H1 (cell line): ENCODE results near the gene GPER1. TPM values are rescaled to one million over a fixed set of nuclear protein-coding genes. Genes with fewer than 3 reads are reported as not detected.

ENCODE experiments used
- CTCF ChIA-PET: fragments of 300-600 bp; sonication (Branson Sonifier 250); formaldehyde crosslinking; loops from one replicate; lab custom pipeline; 2021; ENCODE audit not compliant: partially characterized antibody; lab: Charles Lee
- POLR2A ChIA-PET: fragments of 300-600 bp; sonication (Branson Sonifier 250); formaldehyde crosslinking; loops from one replicate; lab custom pipeline; 2021; ENCODE audit warnings: inconsistent platforms; ENCODE audit not compliant: partially characterized antibody; lab: Charles Lee
- DNase-seq, 2 experiments: peaks; one replicate each; pipeline versions ENCODE4 v3.0.0 to v3.0.0-alpha.2; 2010 to 2022; ENCODE audit warnings: low spot score in 2 of 2, low read depth in 1 of 2, mixed read lengths in 1 of 2
- FAIRE-seq: peaks from 2 replicates; lab custom pipeline; 2011; peaks lifted over from hg19 to GRCh38; lab: Jason Lieb, UNC
- H2AFZ ChIP-seq: 2 replicates; pipeline ENCODE4 v1.8.1; 2012; ENCODE audit warnings: low read length, inconsistent platforms
- H2AK5ac ChIP-seq: 2 replicates; pipeline ENCODE4 v1.6.1; 2013; ENCODE audit warnings: low read depth, low read length
- H2BK120ac ChIP-seq: replicated peaks from 2 replicates; pipeline ENCODE3; 2013; ENCODE audit warnings: low read depth, low read length, inconsistent platforms
- H2BK12ac ChIP-seq: 2 replicates; pipeline ENCODE4 v1.6.1; 2013; ENCODE audit warnings: low read depth, low read length
- H2BK15ac ChIP-seq: 2 replicates; pipeline ENCODE4 v1.6.1; 2013; ENCODE audit warnings: low read length
- H2BK20ac ChIP-seq: 2 replicates; pipeline ENCODE4 v1.6.1; 2013; ENCODE audit warnings: low read length
- H2BK5ac ChIP-seq: 2 replicates; pipeline ENCODE4 v1.6.1; 2013; ENCODE audit warnings: low read depth, low read length
- H3K14ac ChIP-seq: 2 replicates; pipeline ENCODE4 v1.6.1; 2013; ENCODE audit warnings: inconsistent platforms; ENCODE audit not compliant: insufficient read length
- H3K18ac ChIP-seq: 2 replicates; pipeline ENCODE4 v1.6.1; 2013; ENCODE audit warnings: low read length; ENCODE audit errors: extremely low read depth
- H3K23ac ChIP-seq: 2 replicates; pipeline ENCODE4 v1.6.1; 2013; ENCODE audit warnings: inconsistent platforms; ENCODE audit not compliant: insufficient read length
- H3K23me2 ChIP-seq: 2 replicates; pipeline ENCODE4 v1.6.1; 2013; ENCODE audit warnings: low read depth, low read length
- H3K27ac ChIP-seq: 2 replicates; pipeline ENCODE4 v1.6.1; 2011; ENCODE audit warnings: low read depth, low read length, inconsistent platforms
- H3K27me3 ChIP-seq, 4 experiments: replicated peaks in 1 of 4; 1 replicate in 1 of 4; 2 replicates in 3 of 4; pipeline versions ENCODE4 v1.6.1 to v1.8.1; 2011 to 2013; ENCODE audit warnings: low read length in 3 of 4, mild to moderate bottlenecking in 3 of 4, inconsistent platforms in 2 of 4, mixed read lengths in 2 of 4, moderate library complexity in 1 of 4; ENCODE audit not compliant: control insufficient read depth in 3 of 4, insufficient read depth in 3 of 4; ENCODE audit errors: extremely low read depth in 1 of 4
- H3K36me3 ChIP-seq, 4 experiments: 2 replicates each; pipeline versions ENCODE4 v1.6.1 to v1.8.1; 2011 to 2013; ENCODE audit warnings: mild to moderate bottlenecking in 4 of 4, low read length in 3 of 4, moderate library complexity in 2 of 4, control low read depth in 1 of 4, inconsistent platforms in 1 of 4; ENCODE audit not compliant: insufficient read depth in 4 of 4, control insufficient read depth in 2 of 4
- H3K4ac ChIP-seq: replicated peaks from 2 replicates; pipeline ENCODE3; 2013; ENCODE audit warnings: low read length, low read depth, mixed read lengths, inconsistent platforms; ENCODE audit not compliant: insufficient read length
- H3K4me1 ChIP-seq, 4 experiments: replicated peaks in 1 of 4; 1 replicate in 1 of 4; 2 replicates in 3 of 4; pipeline versions ENCODE4 v1.6.1 to v1.8.1; 2011 to 2013; ENCODE audit warnings: low read length in 3 of 4, inconsistent platforms in 2 of 4, mixed read lengths in 1 of 4; ENCODE audit not compliant: insufficient read depth in 4 of 4, control insufficient read depth in 3 of 4
- H3K4me2 ChIP-seq, 2 experiments: 2 replicates each; pipeline versions ENCODE4 v1.6.1 to v1.8.1; 2011 to 2013; ENCODE audit warnings: low read depth in 2 of 2, low read length in 2 of 2, control low read depth in 1 of 2, inconsistent platforms in 1 of 2, mild to moderate bottlenecking in 1 of 2; ENCODE audit not compliant: insufficient read depth in 1 of 2
- H3K4me3 ChIP-seq, 4 experiments: fragments of 200-600, 300-600 bp in 1 of 4; sonication (generic), shearing (Covaris generic), sonication (Bioruptor Twin) in 1 of 4; 2 replicates each; pipeline versions ENCODE4 v1.5.1 to v1.8.1; 2011 to 2016; ENCODE audit warnings: low read length in 4 of 4, low read depth in 3 of 4, control low read depth in 2 of 4, inconsistent platforms in 2 of 4, mild to moderate bottlenecking in 2 of 4, mixed read lengths in 1 of 4, moderate library complexity in 1 of 4; ENCODE audit not compliant: insufficient read depth in 2 of 4; ENCODE audit errors: extremely low read depth in 1 of 4
- H3K56ac ChIP-seq: replicated peaks from 2 replicates; pipeline ENCODE3; 2013; ENCODE audit warnings: low read depth, mild to moderate bottlenecking, mixed read lengths, low read length, inconsistent platforms; ENCODE audit not compliant: insufficient read length
- H3K79me1 ChIP-seq: 2 replicates; pipeline ENCODE4 v1.6.1; 2013; ENCODE audit warnings: low read depth, low read length, control low read depth
- H3K79me2 ChIP-seq, 2 experiments: 2 replicates each; pipeline versions ENCODE4 v1.6.1 to v1.8.1; 2012 to 2013; ENCODE audit warnings: low read length in 2 of 2, mild to moderate bottlenecking in 2 of 2, inconsistent platforms in 1 of 2; ENCODE audit not compliant: insufficient read depth in 2 of 2, control insufficient read depth in 1 of 2
- H3K9ac ChIP-seq, 4 experiments: replicated peaks in 1 of 4; 1 replicate in 1 of 4; 2 replicates in 3 of 4; pipeline versions ENCODE4 v1.6.1 to v1.8.1; 2011 to 2013; ENCODE audit warnings: low read depth in 3 of 4, low read length in 3 of 4, control low read depth in 2 of 4, mild to moderate bottlenecking in 2 of 4, moderate library complexity in 2 of 4, inconsistent platforms in 1 of 4; ENCODE audit errors: extremely low read depth in 1 of 4
- H3K9me3 ChIP-seq, 2 experiments: 2 replicates each; pipeline versions ENCODE4 v1.6.1 to v1.8.1; 2012 to 2013; ENCODE audit warnings: mild to moderate bottlenecking in 2 of 2, moderate library complexity in 2 of 2, control low read depth in 1 of 2, inconsistent platforms in 1 of 2, low read depth in 1 of 2, low read length in 1 of 2, mixed read lengths in 1 of 2; ENCODE audit not compliant: insufficient read depth in 2 of 2
- H4K20me1 ChIP-seq, 2 experiments: replicated peaks in 1 of 2; 2 replicates each; pipeline versions ENCODE3 to v1.8.1; 2011 to 2013; ENCODE audit warnings: inconsistent platforms in 2 of 2, low read length in 2 of 2, mild to moderate bottlenecking in 1 of 2; ENCODE audit not compliant: insufficient read depth in 2 of 2, control insufficient read depth in 1 of 2
- H4K5ac ChIP-seq: 2 replicates; pipeline ENCODE4 v1.6.1; 2013; ENCODE audit warnings: low read length, low read depth, mixed read lengths, inconsistent platforms; ENCODE audit not compliant: insufficient read length
- H4K8ac ChIP-seq: 2 replicates; pipeline ENCODE4 v1.8.0; 2013; ENCODE audit warnings: mild to moderate bottlenecking, moderate library complexity, low read length, inconsistent platforms; ENCODE audit not compliant: insufficient read depth; ENCODE audit errors: extremely low read depth
- H4K91ac ChIP-seq: replicated peaks from 2 replicates; pipeline ENCODE3; 2013; ENCODE audit warnings: low read length, mixed read lengths, inconsistent platforms; ENCODE audit not compliant: insufficient read length
- CHD1 ChIP-seq: IDR thresholded peaks from 2 replicates; pipeline ENCODE4 v1.6.1; 2012; ENCODE audit warnings: low read depth, low read length, improper control_type of control experiment
- EZH2 ChIP-seq: fragments of 200-600 bp; sonication (generic); IDR thresholded peaks from 2 replicates; pipeline ENCODE4 v1.7.1; 2012; ENCODE audit warnings: low read depth, mild to moderate bottlenecking, moderate library complexity, low read length, inconsistent platforms; ENCODE audit not compliant: severe bottlenecking
- HDAC2 ChIP-seq, 2 experiments: fragments of 300-600 bp in 1 of 2; sonication (generic) in 1 of 2; IDR thresholded peaks; 2 replicates each; pipeline ENCODE4 v1.6.1; 2011 to 2012; ENCODE audit warnings: low read depth in 2 of 2, low read length in 2 of 2, mild to moderate bottlenecking in 2 of 2, moderate library complexity in 2 of 2, borderline replicate concordance in 1 of 2, inconsistent platforms in 1 of 2
- KDM5A ChIP-seq: fragments of 200-600 bp; IDR thresholded peaks from 2 replicates; pipeline ENCODE4 v1.7.1; 2012; ENCODE audit warnings: mild to moderate bottlenecking, low read length, inconsistent platforms, mixed read lengths
- NANOG ChIP-seq: IDR thresholded peaks from 2 replicates; pipeline ENCODE4 v1.6.1; 2011; ENCODE audit warnings: low read length, low read depth, mild to moderate bottlenecking, inconsistent platforms; ENCODE audit not compliant: insufficient read depth, poor library complexity, severe bottlenecking
- SIX5 ChIP-seq: IDR thresholded peaks from 2 replicates; pipeline ENCODE4 v1.6.1; 2011; ENCODE audit warnings: mild to moderate bottlenecking, low read depth, low read length
- TAF1 ChIP-seq: IDR thresholded peaks from 2 replicates; pipeline ENCODE4 v1.6.1; 2011; ENCODE audit warnings: mild to moderate bottlenecking, low read depth, low read length
- TCF12 ChIP-seq: IDR thresholded peaks from 2 replicates; pipeline ENCODE4 v1.6.1; 2011; ENCODE audit warnings: low read depth, mild to moderate bottlenecking, low read length
- WGBS, 2 experiments: shearing (Covaris generic) in 1 of 2; methylation state at CpG; one replicate each; pipeline versions ENCODE4 v1.1.6 to v1.1.7; 2013 to 2015; ENCODE audit warnings: low lambda C conversion rate in 2 of 2, mixed read lengths in 2 of 2, inconsistent platforms in 1 of 2, low coverage in 1 of 2, missing lambda C conversion rate in 1 of 2; ENCODE audit not compliant: insufficient replicate concordance in 2 of 2, insufficient coverage in 1 of 2, insufficient read length in 1 of 2; ENCODE audit errors: extremely low coverage in 1 of 2, missing lambda C conversion rate in 1 of 2; 5-methylcytosine and 5-hydroxymethylcytosine counted together
- polyA plus RNA-seq, 7 experiments: library from polyadenylated mRNA; depleted of rRNA in 3 of 7; stranded (reverse) in 5 of 7; unstranded in 2 of 7; fragments of >200 nt in 5 of 7; fragments of 200-250 nt in 2 of 7; gene quantifications; 1 replicate in 5 of 7; 2 replicates in 1 of 7; 4 replicates in 1 of 7; pipeline versions ENCODE4 v1.2.1 to v1.2.3, GENCODE V29; 2011 to 2013; ENCODE audit warnings: missing spikeins in 2 of 7, mixed read lengths in 2 of 7
- total RNA-seq: library from RNA; stranded (reverse); fragmentation: NEBNext Ultra II Directional; extraction: Animal tissue kit (Norgen Biotek cat#: 25700); gene quantifications from 2 replicates; pipeline ENCODE4 v1.2.1, GENCODE V29; 2021
- TF ChIP-seq, protein P1 (sequence below): IDR thresholded peaks from 2 replicates; pipeline ENCODE4 v1.6.1; 2011; ENCODE audit warnings: low read depth, mild to moderate bottlenecking, low read length; ENCODE audit not compliant: insufficient read depth

GPER1 gene
- total and polyA plus RNA-seq, 2 of the 8 experiments (the other 6 are each of a cell fraction or from before 2014, with no cell fraction given) = 0.24 to 0.47 TPM

DNA sequence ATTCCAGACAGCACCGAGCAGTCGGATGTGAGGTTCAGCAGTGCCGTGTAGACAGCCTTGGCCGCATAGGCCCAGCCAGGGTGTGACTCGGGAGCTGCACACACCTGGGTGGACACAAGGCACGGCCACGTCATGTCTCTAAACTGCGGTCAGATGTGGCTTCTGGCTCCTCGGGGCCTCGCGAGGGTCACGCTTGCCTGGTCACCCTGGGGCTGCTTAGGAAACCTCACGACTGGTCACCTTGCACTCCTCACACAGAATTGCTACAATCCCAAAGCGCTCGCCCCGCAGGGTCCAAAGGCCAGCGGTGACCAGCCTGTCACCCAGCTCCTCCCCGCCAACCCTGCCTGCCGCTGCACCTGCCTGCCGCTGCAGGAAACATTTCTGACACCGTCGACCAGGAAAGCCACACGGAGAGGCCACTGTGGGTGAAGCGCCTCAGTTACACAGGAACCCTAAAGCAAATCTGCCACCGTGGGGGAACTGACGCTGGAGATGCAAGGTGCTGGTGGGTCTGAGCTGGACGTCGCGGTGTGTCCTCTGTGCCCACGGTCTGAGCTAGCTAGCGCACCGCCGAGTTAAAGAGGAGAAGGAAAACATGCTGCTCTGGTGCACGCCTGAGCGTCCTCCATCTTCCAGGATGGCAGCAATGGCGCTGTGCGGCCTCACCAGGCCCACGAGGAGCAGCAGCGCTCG lies 5.0 kb downstream of the GPER1 start:
- Histone ChIP-seq H2BK5ac (no peak overlapping the region), H3K4me1 (peaks cover 0 to 7% (median 3%) of the 10 kb centered on the region in 4 experiments; a peak in 4 of 7 replicates), H3K23me2 (no peaks in the 10 kb centered on the region), H3K4me2 (no peak overlapping the region), H4K8ac (no peak overlapping the region; the same call in 1 of the 2 replicates), H3K9ac (no peak overlapping the region), H3K18ac (no peak overlapping the region), H3K79me2 (peaks cover 0 to 2% of the 10 kb centered on the region in 2 experiments; a peak in 1 of 4 replicates), H4K91ac (no peak overlapping the region), H4K20me1 (peaks cover 5 to 19% of the 10 kb centered on the region in 2 experiments), H2AFZ (no peak overlapping the region), H3K4me3 (no peak overlapping the region), H3K36me3 (peaks cover 0 to 4% (median 0%) of the 10 kb centered on the region in 4 experiments; a peak in 2 of 8 replicates), H2BK12ac (no peak overlapping the region), H3K9me3 (no peaks in the 10 kb centered on the region), H3K56ac (no peak overlapping the region), H3K79me1 (peaks cover 4% of the 10 kb centered on the region; the same call in 1 of the 2 replicates), H3K14ac (no peak overlapping the region), H3K27ac (no peak overlapping the region), H3K27me3 (no peaks in the 10 kb centered on the region), H2BK20ac (no peak overlapping the region), H2BK120ac (no peak overlapping the region), H3K4ac (no peak overlapping the region), H4K5ac (no peak overlapping the region), H2AK5ac (no peak overlapping the region), H2BK15ac (no peak overlapping the region), H3K23ac (no peak overlapping the region)
- POLR2A ChIA-PET = no interaction called here
- 92% methylated on average over 37 of the region's 40 CpGs; no CpG with 5 or more reads in 1 of the 2 experiments for WGBS, 2 experiments
- CTCF ChIA-PET = interaction anchor here (0.8 to 5.6 kb wide), 7 partner anchors 12 to 183 kb away, joined by 3 to 21 read pairs (median 4); no protein-coding TSS in a partner anchor
- TF ChIP-seq SIX5 = no peak
- TF ChIP-seq TCF12 = no peak
- TF ChIP-seq TAF1 = no peak
- no peak for TF ChIP-seq KDM5A
- no peak for TF ChIP-seq HDAC2 (IDR thresholded peaks at IDR 0.05; ENCODE audit: borderline replicate concordance in 1 of 2, low read depth in 2 of 2, low read length in 2 of 2)
- no peak for TF ChIP-seq NANOG
- TF ChIP-seq, protein P1, sequence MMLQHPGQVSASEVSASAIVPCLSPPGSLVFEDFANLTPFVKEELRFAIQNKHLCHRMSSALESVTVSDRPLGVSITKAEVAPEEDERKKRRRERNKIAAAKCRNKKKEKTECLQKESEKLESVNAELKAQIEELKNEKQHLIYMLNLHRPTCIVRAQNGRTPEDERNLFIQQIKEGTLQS = no peak
- TF ChIP-seq EZH2 = no peak
- no peak for TF ChIP-seq CHD1
- FAIRE-seq (no peak), DNase-seq (no peak)
